HG03432 (cell line): ENCODE results near the gene WNT11.
A peak's percentile ranks its signal among the peaks of the same experiment; 100 is the strongest.

Source experiments
- ATAC-seq: cut with Tn5 transposase; IDR thresholded peaks from one replicate; pipeline ENCODE4 v1.9.1; 2021; ENCODE audit warnings: mild to moderate bottlenecking, moderate library complexity; ENCODE audit not compliant: unreplicated experiment

WNT11 gene

DNA sequence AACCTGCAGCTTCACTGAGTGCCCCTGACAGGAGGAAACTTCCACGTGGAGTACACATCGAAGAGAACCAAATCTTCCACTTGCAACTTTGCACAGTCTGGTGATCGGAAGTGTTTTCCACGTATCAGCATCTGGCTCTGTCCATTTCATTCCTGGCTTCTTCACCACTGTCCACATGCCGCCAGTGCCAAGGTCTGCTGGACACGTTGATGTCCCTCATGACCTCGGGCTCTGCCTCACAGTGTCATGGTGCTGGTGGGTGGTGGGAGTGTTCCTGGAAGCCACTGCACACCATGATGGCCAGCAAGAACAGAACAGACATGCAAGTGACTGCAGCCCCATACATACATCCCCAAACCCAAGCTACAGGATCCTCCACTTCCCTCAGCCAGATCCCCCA lies 48.4 kb downstream of the WNT11 start:
- ATAC-seq, result no peak

DNA sequence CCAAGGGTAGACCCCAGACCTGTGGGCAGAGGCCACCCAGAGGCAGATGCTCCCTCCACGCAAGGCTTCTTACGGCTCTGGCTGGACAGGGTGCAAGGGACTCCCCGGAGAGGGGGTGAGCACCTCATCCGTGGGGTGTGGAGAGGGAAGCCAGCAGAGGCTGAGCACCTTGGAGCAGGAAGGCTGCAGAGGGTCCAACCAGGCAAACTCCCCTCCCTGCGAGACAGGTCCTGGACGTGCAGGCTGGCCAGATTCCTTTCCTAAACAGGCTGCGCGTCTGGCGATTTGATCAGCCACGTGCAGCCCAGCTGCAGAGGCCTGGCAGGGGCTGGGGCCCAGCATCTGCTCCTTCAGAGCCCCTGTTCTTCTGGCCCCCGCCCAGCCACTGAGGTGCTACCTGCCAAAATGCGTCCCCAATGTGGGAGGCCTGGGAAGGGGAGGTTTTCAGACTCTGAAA lies 49.3 kb downstream of the WNT11 start:
- no peak for ATAC-seq

DNA sequence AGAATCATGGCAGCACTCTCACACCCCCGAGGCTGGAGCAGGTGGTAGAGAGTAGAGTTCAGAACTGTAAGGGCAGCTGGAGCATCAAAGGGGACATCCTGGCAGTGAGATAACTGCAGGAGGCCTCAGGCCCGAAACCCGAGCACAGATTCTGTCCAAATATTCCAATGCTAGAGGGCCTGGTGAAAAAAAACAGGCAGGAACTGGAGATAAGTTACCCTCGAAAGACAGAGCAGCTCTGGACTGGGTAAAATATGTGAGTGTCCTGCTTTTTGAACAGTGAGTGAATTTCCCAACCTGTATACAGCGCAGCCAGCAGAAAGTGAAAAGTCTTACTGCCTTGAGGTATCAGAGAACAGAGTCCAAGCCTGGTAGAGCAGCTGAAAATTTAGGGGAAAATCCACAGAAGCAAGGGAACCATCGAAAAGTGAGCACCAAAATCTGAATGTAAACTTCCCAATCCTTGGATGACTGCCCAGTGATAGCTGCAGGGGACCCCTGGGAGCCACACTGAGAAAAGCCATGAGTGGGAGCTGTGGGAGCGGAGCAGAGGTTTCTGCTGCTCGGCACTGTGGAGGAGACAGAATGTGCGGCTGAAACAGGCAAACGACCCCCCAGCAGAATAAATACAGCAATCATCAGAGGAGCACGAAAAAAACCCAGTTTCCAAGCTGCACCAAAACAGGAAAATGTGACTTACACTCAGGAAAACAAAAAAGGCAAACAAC lies 50.6 kb downstream of the WNT11 start:
- no peak for ATAC-seq

DNA sequence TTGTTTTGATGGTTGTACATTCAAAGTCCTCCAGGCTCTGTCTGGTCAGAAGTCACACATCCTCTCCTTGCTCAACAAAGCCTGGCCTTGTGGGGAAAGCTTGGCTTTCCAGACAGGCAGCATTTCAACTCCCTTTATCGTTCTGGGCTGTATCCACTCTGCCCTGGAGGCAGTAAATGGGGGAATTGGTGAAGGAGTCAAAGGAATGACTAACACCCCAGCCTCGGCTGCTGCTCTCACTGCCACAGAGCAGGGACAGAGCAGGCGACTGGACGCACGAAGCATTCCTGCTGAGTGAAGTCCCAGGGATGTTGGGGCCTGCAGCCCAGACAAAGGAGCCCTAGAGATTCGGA lies 52.8 kb downstream of the WNT11 start:
- no peak for ATAC-seq

DNA sequence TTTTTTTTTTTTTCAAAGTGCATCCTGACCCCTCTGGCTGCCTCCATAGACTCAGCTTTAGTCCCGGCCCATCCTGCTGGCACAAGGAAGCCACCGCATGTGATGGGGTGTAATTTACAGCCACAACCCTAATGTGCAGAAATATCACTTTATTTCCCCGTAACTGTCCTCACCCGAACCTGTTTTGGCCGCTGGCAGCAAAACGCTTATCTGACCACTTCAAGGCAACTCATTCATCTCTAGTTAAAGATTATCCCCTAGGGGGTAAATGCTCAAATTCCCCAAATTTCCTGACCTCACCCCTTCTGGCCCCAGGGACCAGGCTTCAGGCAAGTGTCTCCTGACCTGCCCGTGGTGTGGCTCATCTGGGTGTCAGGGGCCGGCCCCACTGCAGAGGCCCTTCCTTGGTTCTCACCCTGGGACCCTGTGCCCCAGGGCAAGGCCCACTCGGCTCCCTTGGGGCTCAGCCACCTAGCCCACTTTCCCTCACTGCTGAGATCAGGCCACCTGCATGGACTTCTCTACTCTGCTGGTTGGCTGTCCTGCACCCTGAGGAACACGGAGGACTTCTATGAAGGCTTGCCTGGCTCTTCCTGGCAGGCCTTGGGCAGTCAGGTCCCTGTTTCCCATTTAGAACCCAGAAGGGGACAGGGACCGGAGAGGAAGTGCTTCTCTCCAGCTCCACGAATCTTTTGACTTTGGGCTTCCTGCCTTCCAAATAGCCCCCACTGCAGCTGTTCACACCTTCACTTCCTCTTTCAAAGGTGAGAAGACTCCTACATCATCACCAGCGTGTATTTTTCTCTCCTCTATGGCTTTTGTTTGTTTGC lies 53.3 kb downstream of the WNT11 start:
- peak; percentile 55 for ATAC-seq

DNA sequence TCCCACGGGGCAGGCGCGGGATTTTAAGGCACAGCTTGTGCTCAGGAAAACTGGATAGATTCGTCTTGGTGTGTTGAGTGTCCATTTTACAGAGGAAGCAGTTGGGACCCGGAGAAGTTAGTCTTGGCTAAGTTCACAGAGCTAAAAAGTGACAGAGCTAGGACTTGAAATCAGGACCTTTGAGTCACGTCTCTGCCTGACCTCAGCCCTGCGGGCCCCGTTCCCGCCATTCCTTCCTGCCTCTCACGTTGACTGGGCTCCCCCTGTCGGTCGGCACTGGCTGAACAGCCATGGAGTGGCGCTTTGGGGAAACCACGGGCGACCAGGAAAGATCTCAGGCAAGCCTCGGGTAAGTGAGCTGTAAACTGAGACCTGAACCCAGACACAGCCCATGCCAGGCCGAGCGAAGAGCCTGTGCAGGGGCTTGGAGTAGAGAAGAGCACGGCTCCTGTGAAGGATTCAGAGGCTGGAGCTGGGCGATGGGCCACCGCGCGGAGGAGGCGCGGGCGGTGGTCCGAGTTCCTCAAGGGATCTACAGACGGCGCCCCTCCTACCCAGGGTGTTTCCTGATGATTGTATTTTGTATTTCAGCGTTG lies 54.1 kb downstream of the WNT11 start:
- peak; percentile 71 for ATAC-seq

DNA sequence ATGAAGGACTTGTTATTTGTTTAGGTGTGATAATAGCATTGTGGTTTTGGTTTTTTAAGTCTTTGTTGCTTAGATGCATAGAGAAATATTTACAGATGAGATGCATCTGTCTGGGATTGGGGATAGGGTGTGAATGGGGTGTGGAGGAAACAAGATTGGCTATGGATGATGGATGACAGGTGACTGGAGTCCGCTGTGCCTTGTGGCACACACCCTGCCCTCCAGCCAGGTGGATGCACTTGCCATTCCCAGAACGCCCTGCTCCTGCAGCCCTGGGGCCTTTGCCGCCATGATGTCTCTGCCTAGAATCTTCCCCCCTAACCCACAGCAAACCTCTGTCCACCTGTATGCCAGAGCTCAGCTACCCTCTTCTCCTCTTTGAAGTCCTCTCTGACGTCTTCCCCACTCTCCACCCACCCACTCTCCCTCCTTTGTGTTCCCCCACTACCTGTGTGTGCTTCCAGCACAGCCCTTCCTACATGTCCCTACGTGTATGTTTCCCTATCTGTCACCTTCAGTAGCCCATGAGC lies 54.7 kb downstream of the WNT11 start:
- ATAC-seq, result no peak

DNA sequence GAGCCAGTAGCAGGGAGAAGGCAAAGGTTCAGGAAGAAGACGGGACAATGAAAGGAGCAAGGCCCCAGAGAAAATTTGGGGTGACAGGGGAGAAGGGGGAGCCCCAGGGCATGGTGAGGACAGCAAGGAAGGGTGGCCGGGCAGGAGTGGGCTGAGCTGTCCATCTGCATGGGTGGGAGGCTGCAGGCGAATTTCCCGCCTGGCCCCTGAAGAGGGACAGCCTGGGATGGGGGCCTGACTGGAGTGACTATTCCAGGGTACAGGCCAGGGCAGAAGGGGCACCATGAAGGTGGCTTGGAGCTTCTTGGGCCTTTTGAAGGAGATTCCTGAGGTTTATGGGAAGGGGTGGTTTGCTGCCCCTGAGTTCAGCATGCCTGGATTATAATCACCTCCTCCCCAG lies 56.2 kb downstream of the WNT11 start:
- ATAC-seq, result no peak

DNA sequence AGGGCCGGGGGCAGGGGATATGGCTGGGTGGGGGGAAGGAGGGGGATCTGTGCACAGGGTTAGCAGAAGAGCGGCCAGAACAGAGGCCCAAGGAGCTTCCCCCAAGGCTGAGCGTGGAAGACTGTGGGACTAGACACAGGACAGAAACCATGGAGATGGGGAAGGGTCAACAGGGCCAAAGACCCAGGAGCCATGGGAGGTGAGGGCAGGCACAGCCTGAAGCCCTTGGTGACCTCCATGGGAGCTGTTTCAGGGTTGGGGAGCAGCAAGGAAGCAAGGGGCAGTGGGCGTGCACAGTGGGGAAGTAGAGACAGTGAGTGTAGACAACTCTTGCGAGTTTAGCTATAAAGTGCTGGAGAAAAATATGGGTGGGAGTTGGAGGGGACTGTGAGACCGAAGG lies 56.6 kb downstream of the WNT11 start:
- no peak for ATAC-seq

DNA sequence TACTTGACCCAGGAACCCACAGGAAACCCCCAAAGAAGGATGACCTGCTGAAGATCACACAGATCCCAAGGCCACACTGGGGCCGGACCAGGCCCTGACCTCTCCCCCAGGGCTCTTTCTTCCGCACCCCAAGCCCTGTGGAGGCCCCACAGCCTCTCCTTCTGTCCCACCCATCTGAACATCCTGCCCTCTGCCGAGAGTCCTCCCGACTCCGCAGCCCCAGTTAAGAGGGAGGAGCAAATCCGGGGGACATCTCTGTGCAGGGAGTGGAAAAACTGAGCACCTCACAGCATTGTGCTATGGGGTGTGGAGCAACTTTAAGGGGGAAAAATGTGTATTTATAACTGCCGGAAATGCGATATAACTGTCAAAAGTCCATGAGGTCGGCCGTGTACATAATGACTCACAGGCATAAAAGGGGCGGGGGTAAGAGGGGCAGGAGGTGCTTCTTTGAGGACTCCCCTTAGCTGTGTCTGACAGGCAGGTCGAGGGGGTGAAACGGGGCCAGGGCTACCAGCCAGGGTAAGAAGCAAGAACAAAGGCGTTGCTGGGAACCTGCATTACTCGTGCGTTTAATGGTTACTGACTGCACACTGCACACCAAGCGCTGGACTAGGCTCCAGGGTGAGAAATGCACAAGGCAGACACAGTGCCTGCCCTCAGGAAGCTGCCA lies 57.2 kb downstream of the WNT11 start:
- no peak for ATAC-seq

DNA sequence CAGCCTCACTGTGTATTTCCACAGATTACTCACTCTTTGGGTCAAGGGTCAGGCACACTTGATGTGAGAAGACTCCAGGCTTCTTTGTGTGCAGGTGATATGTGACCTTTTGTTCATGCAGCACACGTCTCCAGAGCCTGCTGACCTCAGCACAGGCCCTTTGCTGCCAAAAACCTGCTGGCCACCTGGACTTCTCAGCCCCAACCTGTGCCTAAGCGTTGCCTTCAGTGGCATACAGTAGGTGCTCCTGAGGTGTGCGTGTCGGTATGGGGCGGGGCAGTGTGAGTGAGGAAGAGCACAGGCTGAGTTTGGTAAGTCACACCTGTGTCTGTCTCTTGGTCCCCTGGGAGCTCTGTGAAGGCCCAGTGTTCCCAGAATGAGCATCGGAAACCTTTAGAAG lies 58.1 kb downstream of the WNT11 start:
- ATAC-seq, result no peak

DNA sequence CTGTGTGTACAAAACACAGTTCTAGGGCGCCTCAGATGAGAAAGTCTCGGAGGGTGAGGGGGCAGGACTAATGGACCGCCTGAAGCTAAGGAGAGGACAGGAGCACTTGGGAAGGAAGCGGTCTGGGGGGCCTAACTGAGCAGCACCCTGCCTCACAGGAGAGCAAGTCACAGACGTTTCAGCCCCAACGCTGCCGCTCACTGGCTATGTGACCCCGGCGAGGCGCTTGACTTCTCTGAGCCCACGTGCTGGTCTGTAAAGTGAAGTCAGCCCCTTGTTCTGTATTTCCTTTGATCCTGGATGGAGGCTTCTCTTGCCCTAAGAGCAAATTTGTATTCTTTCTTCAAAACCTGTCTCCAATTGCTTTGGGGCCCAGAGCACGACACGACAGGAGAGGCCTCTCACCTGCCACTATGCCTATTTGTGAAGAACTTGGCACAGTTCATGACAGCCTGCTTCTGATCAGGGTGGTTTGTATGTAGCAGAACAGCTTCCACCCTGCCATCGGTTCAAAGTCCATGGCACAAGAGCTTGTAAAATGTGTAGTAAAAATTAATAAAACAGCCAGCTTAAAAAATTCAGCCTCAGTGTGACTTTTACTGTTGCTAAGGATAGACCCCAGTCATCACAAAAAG lies 59.1 kb downstream of the WNT11 start:
- no peak for ATAC-seq

DNA sequence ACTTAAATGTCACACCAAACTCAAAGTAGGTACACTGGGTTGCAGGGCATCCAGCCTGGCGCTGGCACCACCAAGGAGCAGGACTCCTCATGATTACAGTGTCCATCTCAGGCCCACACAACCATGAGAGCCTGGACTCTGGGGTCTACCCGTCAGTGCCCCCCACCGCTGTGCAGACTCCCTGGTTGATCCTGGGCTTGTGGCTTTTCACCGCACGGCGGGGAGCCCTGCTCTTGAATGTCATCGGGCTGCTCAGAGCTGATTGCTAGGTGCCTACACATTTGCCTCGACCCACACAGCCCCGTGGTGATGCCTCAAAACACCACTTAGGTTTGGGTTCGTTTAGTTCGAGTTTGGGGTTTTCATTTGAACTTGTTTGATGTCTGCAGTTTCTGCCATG lies 63.0 kb downstream of the WNT11 start:
- no peak for ATAC-seq

DNA sequence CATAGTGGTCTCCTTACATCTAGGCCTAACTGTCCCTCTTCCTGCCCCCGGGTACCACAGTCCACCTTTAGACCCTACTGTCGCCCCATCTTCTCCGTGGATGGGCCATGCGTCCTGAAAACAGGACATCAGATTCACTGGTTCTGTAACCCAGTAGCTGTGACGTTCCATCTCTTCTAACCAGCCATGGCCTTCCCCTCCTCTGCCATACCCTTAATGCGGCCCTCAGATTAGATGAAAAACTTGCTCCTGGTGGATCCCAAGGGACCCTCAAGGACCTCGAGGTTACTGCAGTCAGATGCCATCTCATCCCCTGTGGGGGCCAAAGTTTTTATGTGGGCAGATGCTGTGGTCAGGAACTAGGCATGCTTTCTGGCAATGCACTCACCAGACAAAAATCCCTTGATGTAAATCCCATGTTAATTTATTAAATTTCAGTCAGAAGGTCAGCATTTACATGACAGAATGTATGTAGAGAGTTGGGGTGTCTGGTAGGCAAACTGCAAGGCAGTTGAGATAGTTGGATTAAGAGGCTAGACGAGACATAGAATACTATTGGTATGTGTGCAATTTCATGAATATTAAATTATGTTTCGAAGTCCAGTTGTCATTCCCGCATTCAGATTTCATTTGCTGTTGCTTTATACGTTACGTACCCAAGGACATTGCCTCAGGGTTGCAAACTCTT lies 64.3 kb downstream of the WNT11 start:
- ATAC-seq, result no peak

DNA sequence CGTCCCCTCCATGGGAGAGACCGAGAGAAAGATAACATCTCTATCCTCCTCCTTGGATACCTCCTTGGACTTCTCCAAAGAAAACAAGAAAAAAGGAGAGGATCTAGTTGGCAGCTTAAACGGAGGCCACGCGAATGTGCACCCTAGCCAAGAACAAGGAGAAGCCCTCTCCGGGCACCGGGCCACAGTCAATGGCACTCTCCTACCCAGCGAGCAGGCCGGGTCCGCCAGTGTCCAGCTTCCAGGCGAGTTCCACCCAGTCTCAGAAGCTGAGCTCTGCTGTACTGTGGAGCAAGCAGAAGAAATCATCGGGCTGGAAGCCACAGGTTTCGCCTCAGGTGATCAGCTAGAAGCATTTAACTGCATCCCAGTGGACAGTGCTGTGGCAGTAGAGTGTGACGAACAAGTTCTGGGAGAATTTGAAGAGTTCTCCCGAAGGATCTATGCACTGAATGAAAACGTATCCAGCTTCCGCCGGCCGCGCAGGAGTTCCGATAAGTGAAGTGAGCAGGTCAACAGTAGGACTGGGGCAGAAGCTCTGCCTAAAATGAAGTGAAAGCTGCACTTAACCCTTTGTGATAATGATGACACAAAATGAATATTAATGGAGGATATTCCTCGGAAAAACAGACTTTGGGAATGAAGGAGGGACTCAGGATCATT lies 65.3 kb downstream of the WNT11 start:
- ATAC-seq, result no peak

DNA sequence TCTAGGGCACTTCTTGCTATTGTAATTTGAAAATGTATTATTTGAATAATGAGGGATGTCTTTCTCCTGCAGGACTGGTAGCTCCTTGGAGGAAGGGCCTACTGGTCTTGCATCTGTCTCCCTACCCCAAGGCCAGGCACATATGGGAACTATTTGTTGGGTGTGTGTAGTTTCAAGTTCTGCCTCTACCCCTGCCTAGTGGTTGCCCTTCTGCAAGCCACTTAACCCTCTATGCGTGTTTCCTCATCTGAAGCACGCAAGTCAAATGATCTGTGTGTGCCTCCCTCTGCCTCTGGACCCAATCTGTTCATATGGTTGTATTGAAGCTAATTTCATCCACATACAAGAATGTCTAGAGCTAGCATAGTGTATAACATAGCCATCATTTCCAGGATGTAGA lies 67.0 kb downstream of the WNT11 start:
- no peak for ATAC-seq
